ENCODE data around the gene AP5S1.

DNA sequence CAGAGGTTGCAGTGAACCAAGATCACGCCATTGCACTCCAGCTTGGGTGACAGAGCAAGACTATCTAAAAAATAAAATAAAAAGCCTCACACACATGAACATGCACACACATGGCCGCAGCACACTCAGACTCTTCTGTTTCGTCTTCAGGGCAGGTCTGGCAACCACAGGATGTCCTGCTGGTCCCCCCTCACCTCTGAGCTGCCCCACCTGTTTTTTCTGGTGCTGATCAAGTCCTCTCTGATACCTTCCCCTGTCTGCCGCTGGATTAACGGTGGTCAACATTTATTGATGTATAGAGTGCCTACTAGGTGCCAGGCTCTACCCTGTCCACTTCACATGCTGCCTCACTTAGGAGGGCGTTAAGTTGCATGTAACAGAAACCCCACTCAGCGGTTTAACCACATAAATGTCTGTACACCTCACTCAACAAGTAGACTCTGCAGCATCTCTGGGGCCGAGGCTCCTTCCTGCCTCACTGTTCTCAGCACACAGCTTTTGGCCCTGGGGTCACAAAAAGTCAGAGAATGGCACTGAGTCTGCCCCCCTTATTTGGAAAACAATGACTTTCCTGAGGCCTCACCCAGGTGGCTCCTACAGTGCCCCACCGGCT, 4.5 kb upstream of the AP5S1 start:
- no peak for TF ChIP-seq CTCF (conservative IDR thresholded peaks at IDR 0.05; ENCODE audit: low read depth, low read length)
- no peak for TF ChIP-seq RAD21 (IDR thresholded peaks at IDR 0.05; ENCODE audit: low read length)
- TF ChIP-seq BHLHE40 (IDR thresholded peaks at IDR 0.05; ENCODE audit: low read depth, low read length) = no peak
- TF ChIP-seq RFX5 (IDR thresholded peaks at IDR 0.05; ENCODE audit: low read depth, low read length) = no peak

Data from IMR-90 (cell line).